ENCODE results near the gene USP48. TPM values are rescaled to one million over a fixed set of nuclear protein-coding genes. Genes with fewer than 3 reads are reported as not detected.
A peak's percentile ranks its signal among the peaks of the same experiment; 100 is the strongest.
"Not testable (repeated sequence)": the region's sequence is repeated elsewhere in the genome, so short reads cannot be mapped to it uniquely, and the experiment has no call there.

USP48 gene
- total RNA-seq, 2 donors from 2014 or later: 129 to 143 TPM

- H3K9me3 Mint-ChIP-seq: no peaks in the 10 kb centered on the region
- H3K4me3 Mint-ChIP-seq: peak overlapping the region; percentile 59 to 67
- H3K36me3 Mint-ChIP-seq (ENCODE audit: insufficient read depth in 2 of 2): peaks cover 10 to 24% of the 10 kb centered on the region in 2 donors
- DNase-seq (no peak), ATAC-seq (replicated peaks in 1 of 2) (peak; percentile 34 to 45)
- peak overlapping the region; percentile 94 for H3K27ac Mint-ChIP-seq
- H3K4me1 Mint-ChIP-seq (ENCODE audit: low read depth): peaks cover 71% of the 10 kb centered on the region
- no peaks in the 10 kb centered on the region for H3K27me3 Mint-ChIP-seq (ENCODE audit: low read depth)
Observed at GRCh38 chr1:21775985-21776562, 6.9 kb downstream of the USP48 start.

- Mint-ChIP-seq H3K36me3 (ENCODE audit: insufficient read depth in 2 of 2) (peaks cover 10 to 24% of the 10 kb centered on the region in 2 donors), H3K9me3 (no peaks in the 10 kb centered on the region), H3K4me3 (peak overlapping the region; percentile 24 to 59), H3K27me3 (ENCODE audit: low read depth) (no peaks in the 10 kb centered on the region), H3K27ac (peak overlapping the region; percentile 15), H3K4me1 (ENCODE audit: low read depth) (peaks cover 70% of the 10 kb centered on the region)
- DNase-seq: no peak
- ATAC-seq (replicated peaks in 1 of 2): no peak
Observed at GRCh38 chr1:21775550-21775914, 7.4 kb downstream of the USP48 start.

- no peak for ATAC-seq (replicated peaks in 1 of 2)
- H3K27ac Mint-ChIP-seq: no peak overlapping the region
- DNase-seq: no peak
- peaks cover 10 to 22% of the 10 kb centered on the region in 2 donors for H3K36me3 Mint-ChIP-seq (ENCODE audit: insufficient read depth in 2 of 2)
- no peaks in the 10 kb centered on the region for H3K9me3 Mint-ChIP-seq
- peaks cover 70% of the 10 kb centered on the region for H3K4me1 Mint-ChIP-seq (ENCODE audit: low read depth)
- no peak overlapping the region for H3K4me3 Mint-ChIP-seq
- H3K27me3 Mint-ChIP-seq (ENCODE audit: low read depth): no peaks in the 10 kb centered on the region
Observed at GRCh38 chr1:21774835-21775549, 8.0 kb downstream of the USP48 start.

GRCh38 chr1:21773585-21773984 lies 9.4 kb downstream of the USP48 start:
- ATAC-seq (replicated peaks in 1 of 2): peak in 1 of 2 donors; percentile 44
- peaks cover 12 to 24% of the 10 kb centered on the region in 2 donors for H3K36me3 Mint-ChIP-seq (ENCODE audit: insufficient read depth in 2 of 2)
- H3K27ac Mint-ChIP-seq: peak overlapping the region; percentile 73
- no peaks in the 10 kb centered on the region for H3K9me3 Mint-ChIP-seq
- DNase-seq: no peak
- H3K4me3 Mint-ChIP-seq: peak overlapping the region; percentile 42 to 65
- peaks cover 70% of the 10 kb centered on the region for H3K4me1 Mint-ChIP-seq (ENCODE audit: low read depth)
- H3K27me3 Mint-ChIP-seq (ENCODE audit: low read depth): no peaks in the 10 kb centered on the region

- H3K9me3 Mint-ChIP-seq; H3K27me3 Mint-ChIP-seq (ENCODE audit: low read depth); DNase-seq; H3K4me3 Mint-ChIP-seq; ATAC-seq (replicated peaks in 1 of 2): not testable (repeated sequence)
- Mint-ChIP-seq H3K27ac (peak overlapping the region; percentile 19), H3K36me3 (ENCODE audit: insufficient read depth in 2 of 2) (peaks cover 6 to 14% of the 10 kb centered on the region in 2 donors), H3K4me1 (ENCODE audit: low read depth) (peaks cover 71% of the 10 kb centered on the region)
Observed at GRCh38 chr1:21771672-21772071, 11.3 kb downstream of the USP48 start.

- H3K36me3 Mint-ChIP-seq (ENCODE audit: insufficient read depth in 2 of 2): peaks cover 6 to 11% of the 10 kb centered on the region in 2 donors
- H3K4me3 Mint-ChIP-seq; DNase-seq; H3K27ac Mint-ChIP-seq; ATAC-seq (replicated peaks in 1 of 2); H3K27me3 Mint-ChIP-seq (ENCODE audit: low read depth); H3K9me3 Mint-ChIP-seq: not testable (repeated sequence)
- peaks cover 71% of the 10 kb centered on the region for H3K4me1 Mint-ChIP-seq (ENCODE audit: low read depth)
Observed at GRCh38 chr1:21770602-21771001, 12.3 kb downstream of the USP48 start.

- DNase-seq (no peak), ATAC-seq (replicated peaks in 1 of 2) (no peak)
- Mint-ChIP-seq H3K27me3 (ENCODE audit: low read depth) (no peaks in the 10 kb centered on the region), H3K4me1 (ENCODE audit: low read depth) (peaks cover 71% of the 10 kb centered on the region), H3K27ac (peak overlapping the region; percentile 90), H3K9me3 (no peaks in the 10 kb centered on the region), H3K36me3 (ENCODE audit: insufficient read depth in 2 of 2) (peaks cover 6 to 11% of the 10 kb centered on the region in 2 donors), H3K4me3 (peak overlapping the region; percentile 10 to 26)
Observed at GRCh38 chr1:21770201-21770600, 12.7 kb downstream of the USP48 start.

GRCh38 chr1:21767106-21767505 lies 15.8 kb downstream of the USP48 start:
- not testable (repeated sequence) for DNase-seq; H3K27me3 Mint-ChIP-seq (ENCODE audit: low read depth); H3K9me3 Mint-ChIP-seq; H3K27ac Mint-ChIP-seq; ATAC-seq (replicated peaks in 1 of 2)
- Mint-ChIP-seq H3K4me1 (ENCODE audit: low read depth) (peaks cover 79% of the 10 kb centered on the region), H3K4me3 (peak overlapping the region in 1 of 2 donors; percentile 76), H3K36me3 (ENCODE audit: insufficient read depth in 2 of 2) (peaks cover 6 to 11% of the 10 kb centered on the region in 2 donors)

- Mint-ChIP-seq H3K27ac (peak overlapping the region; percentile 89), H3K4me3 (peak overlapping the region; percentile 32 to 76), H3K4me1 (ENCODE audit: low read depth) (peaks cover 81% of the 10 kb centered on the region), H3K9me3 (no peaks in the 10 kb centered on the region), H3K36me3 (ENCODE audit: insufficient read depth in 2 of 2) (peaks cover 6 to 8% of the 10 kb centered on the region in 2 donors), H3K27me3 (ENCODE audit: low read depth) (no peaks in the 10 kb centered on the region)
- ATAC-seq (replicated peaks in 1 of 2) (peak; percentile 79 to 81), DNase-seq (no peak)
Observed at GRCh38 chr1:21766210-21766609, 16.7 kb downstream of the USP48 start.

GRCh38 chr1:21764615-21765423 lies 18.1 kb downstream of the USP48 start:
- peak; percentile 40 to 43 for DNase-seq

GRCh38 chr1:21763694-21764419 lies 19.1 kb downstream of the USP48 start:
- Mint-ChIP-seq H3K4me3 (no peak overlapping the region), H3K27me3 (ENCODE audit: low read depth) (no peaks in the 10 kb centered on the region), H3K27ac (no peak overlapping the region), H3K9me3 (no peaks in the 10 kb centered on the region), H3K4me1 (ENCODE audit: low read depth) (peaks cover 80% of the 10 kb centered on the region), H3K36me3 (ENCODE audit: insufficient read depth in 2 of 2) (peaks cover under 1 to 2% of the 10 kb centered on the region in 2 donors)
- ATAC-seq (replicated peaks in 1 of 2) (no peak), DNase-seq (no peak)

More at GRCh38 chr1:21764615-21765423, 18.1 kb downstream of the USP48 start:
- Mint-ChIP-seq H3K4me1 (ENCODE audit: low read depth) (peaks cover 80% of the 10 kb centered on the region), H3K27me3 (ENCODE audit: low read depth) (no peaks in the 10 kb centered on the region), H3K27ac (peak overlapping the region; percentile 35), H3K9me3 (no peaks in the 10 kb centered on the region), H3K4me3 (peak overlapping the region; percentile 43 to 49), H3K36me3 (ENCODE audit: insufficient read depth in 2 of 2) (peaks cover 4 to 5% of the 10 kb centered on the region in 2 donors)
- peak; percentile 49 to 65 for ATAC-seq (replicated peaks in 1 of 2)

GRCh38 chr1:21763236-21763635 lies 19.7 kb downstream of the USP48 start:
- no peak for DNase-seq
- ATAC-seq (replicated peaks in 1 of 2): no peak
- Mint-ChIP-seq H3K9me3 (no peaks in the 10 kb centered on the region), H3K27me3 (ENCODE audit: low read depth) (no peaks in the 10 kb centered on the region), H3K4me3 (no peak overlapping the region), H3K4me1 (ENCODE audit: low read depth) (peaks cover 78% of the 10 kb centered on the region), H3K36me3 (ENCODE audit: insufficient read depth in 2 of 2) (no peaks in the 10 kb centered on the region), H3K27ac (no peak overlapping the region)

Data from activated T-cell treated with anti-CD3 and anti-CD28 coated beads, Interleukin-2, amount 50 U/mL, for 72 hours (primary cell).